Measurements from ENCODE around the gene STAMBP. TPM values are rescaled to one million over a fixed set of nuclear protein-coding genes. Genes with fewer than 3 reads are reported as not detected.

STAMBP gene
- total and polyA plus RNA-seq, 2 of the 4 experiments (the other 2 are of a cell fraction) = 29.7 to 38.7 TPM

DNA sequence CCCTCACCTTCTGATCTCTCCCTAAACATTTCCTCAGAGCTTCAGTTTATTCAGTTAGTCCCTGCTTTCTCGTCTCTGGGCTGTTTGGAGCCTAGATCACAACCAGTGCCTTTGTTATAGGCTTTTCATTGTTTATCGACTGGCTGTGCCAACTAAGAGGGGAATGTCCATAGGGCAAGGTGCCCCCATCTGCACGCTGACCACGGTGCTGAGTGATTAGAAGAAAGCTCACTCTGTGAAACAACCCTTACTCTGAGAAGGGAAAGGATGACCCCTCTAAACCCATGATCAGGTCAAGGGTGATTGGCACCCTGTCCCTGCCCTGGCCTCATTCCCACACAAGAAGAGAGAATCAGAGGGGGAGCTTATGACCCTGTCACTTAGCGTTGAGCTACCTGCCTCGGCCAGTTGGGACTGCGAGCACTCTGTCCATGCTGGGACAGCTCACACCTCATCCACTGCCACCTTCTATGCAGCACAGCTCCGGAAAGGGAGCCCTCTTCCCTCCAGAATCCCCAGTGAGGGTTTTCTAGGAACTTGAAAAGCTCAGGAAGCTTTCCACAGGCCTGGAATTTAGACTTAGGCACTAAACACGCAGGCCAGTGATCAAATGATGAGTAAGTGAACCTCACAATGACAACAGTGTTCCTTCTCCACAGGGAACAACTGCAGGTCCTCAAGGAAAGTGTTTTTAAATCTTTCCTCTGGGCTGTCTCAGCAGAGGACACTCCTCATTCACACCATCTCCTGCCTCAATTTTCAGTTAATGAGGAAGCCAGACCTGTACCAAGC lies 61.7 kb downstream of the STAMBP start:
- Histone ChIP-seq H3K9me3 (ENCODE audit: control insufficient read depth, insufficient read depth, low read length) (no peaks in the 10 kb centered on the region), H2BK20ac (ENCODE audit: low read depth, low read length) (peak overlapping the region; percentile 28), H2BK15ac (ENCODE audit: low read depth, low read length) (0 out of 3 replicates have a peak overlapping the region, but pooled peaks have one; percentile 87), H3K9me1 (ENCODE audit: insufficient read depth, low read length) (peaks cover 27% of the 10 kb centered on the region), H3K27me3 (ENCODE audit: control insufficient read depth, insufficient read depth, low read length) (no peaks in the 10 kb centered on the region), H2BK120ac (ENCODE audit: low read depth, low read length) (peak overlapping the region; percentile 49; the same call in 1 of the 2 replicates), H4K5ac (ENCODE audit: low read depth, low read length) (no peak overlapping the region), H2AK9ac (replicated peaks; ENCODE audit: low read depth, low read length, poor library complexity) (peak overlapping the region; percentile 87), H4K8ac (ENCODE audit: low read depth in 2 of 2, low read length in 2 of 2) (peak overlapping the region in 1 of 2 experiments; percentile 32; a peak in 2 of 4 replicates), H2BK5ac (ENCODE audit: low read depth, low read length, poor library complexity, severe bottlenecking) (peak overlapping the region; percentile 21), H3K56ac (ENCODE audit: extremely low read depth, insufficient read depth, low read length) (no peak overlapping the region), H3K14ac (replicated peaks; ENCODE audit: low read depth, low read length) (0 out of 2 replicates have a peak overlapping the region, but pooled peaks have one; percentile 41), H3K23ac (ENCODE audit: low read depth, low read length) (no peak overlapping the region), H3K79me1 (ENCODE audit: low read depth in 1 of 2, low read length in 2 of 2) (peaks cover 12 to 45% of the 10 kb centered on the region in 2 experiments; a peak in 3 of 4 replicates), H3K18ac (ENCODE audit: low read depth, low read length) (peak overlapping the region; percentile 48; the same call in 1 of the 2 replicates), H3K4ac (ENCODE audit: low read depth, low read length) (peak overlapping the region; percentile 44), H4K91ac (ENCODE audit: insufficient read depth, low read depth, low read length) (peak overlapping the region; percentile 47), H3K4me1 (ENCODE audit: control insufficient read depth, insufficient read depth, low read length) (peaks cover 26% of the 10 kb centered on the region), H3K36me3 (ENCODE audit: control insufficient read depth, insufficient read depth, low read length) (peaks cover 3% of the 10 kb centered on the region; the same call in 1 of the 2 replicates), H3K9ac (ENCODE audit: low read depth, low read length) (no peak overlapping the region), H4K20me1 (ENCODE audit: insufficient read depth, low read length) (peaks cover 19% of the 10 kb centered on the region), H2AK5ac (ENCODE audit: low read depth, low read length) (peak overlapping the region; percentile 88), H3K27ac (ENCODE audit: insufficient read depth, low read length) (peak overlapping the region; percentile 2; the same call in 1 of the 2 replicates), H2AFZ (replicated peaks; ENCODE audit: low read length, poor library complexity) (peak overlapping the region; percentile 66), H3K4me2 (ENCODE audit: low read depth, low read length) (no peak overlapping the region), H3K4me3 (ENCODE audit: insufficient read depth, low read depth, low read length) (no peak overlapping the region)
- dilution Hi-C loops (cut with HindIII; ENCODE audit: low sequenced_read_pairs, unreplicated experiment) (no loop called here), in situ Hi-C loops (cut with MboI; ENCODE audit: low sequenced_read_pairs) (no loop called here), intact Hi-C loops (cut with micrococcal nuclease) (no loop called here)
- WGBS, 2 experiments (ENCODE audit: extremely low coverage in 2 of 2, insufficient read length in 1 of 2) = no CpG with 5 or more reads among the region's 9 CpGs
- peak; percentile 67 for DNase-seq
- ChIA-PET POLR2A (ENCODE audit: unreplicated experiment) (no interaction called here), CTCF (interaction anchor here (1.2 kb wide), 1 partner anchor 66 kb away, joined by 3 read pairs; no protein-coding TSS in a partner anchor)
- TF ChIP-seq FOS (IDR thresholded peaks at IDR 0.05; ENCODE audit: low read depth, low read length) (no peak), BHLHE40 (IDR thresholded peaks at IDR 0.05; ENCODE audit: low read depth, low read length) (no peak), MXI1 (IDR thresholded peaks at IDR 0.05; ENCODE audit: borderline replicate concordance, low read depth, low read length) (no peak), RAD21 (IDR thresholded peaks at IDR 0.05; ENCODE audit: low read length) (no peak)
- ATAC-seq (ENCODE audit: low read depth) = no peak
- no TSS peak for BruUV-seq (replicated peaks)

Measured in IMR-90 (cell line).